Keratinocyte (primary cell): Measurements from ENCODE around the gene PNKD.

Experiments
- EZH2 ChIP-seq: IDR thresholded peaks from one replicate; pipeline ENCODE4 v1.6.1; 2012; ENCODE audit warnings: inconsistent platforms, mild to moderate bottlenecking, low read length, moderate library complexity
- TF ChIP-seq, protein P1 (sequence below), 3 experiments: IDR thresholded peaks in 1 of 3; conservative IDR thresholded peaks in 1 of 3; optimal IDR thresholded peaks in 1 of 3; 2 replicates in 2 of 3; 3 replicates in 1 of 3; pipeline versions ENCODE3 to v1.5.1; 2011; ENCODE audit warnings: low read length in 3 of 3, mild to moderate bottlenecking in 3 of 3, moderate library complexity in 2 of 3, control low read depth in 1 of 3, inconsistent platforms in 1 of 3; ENCODE audit not compliant: insufficient read depth in 2 of 3; ENCODE audit errors: extremely low read depth in 1 of 3

DNA sequence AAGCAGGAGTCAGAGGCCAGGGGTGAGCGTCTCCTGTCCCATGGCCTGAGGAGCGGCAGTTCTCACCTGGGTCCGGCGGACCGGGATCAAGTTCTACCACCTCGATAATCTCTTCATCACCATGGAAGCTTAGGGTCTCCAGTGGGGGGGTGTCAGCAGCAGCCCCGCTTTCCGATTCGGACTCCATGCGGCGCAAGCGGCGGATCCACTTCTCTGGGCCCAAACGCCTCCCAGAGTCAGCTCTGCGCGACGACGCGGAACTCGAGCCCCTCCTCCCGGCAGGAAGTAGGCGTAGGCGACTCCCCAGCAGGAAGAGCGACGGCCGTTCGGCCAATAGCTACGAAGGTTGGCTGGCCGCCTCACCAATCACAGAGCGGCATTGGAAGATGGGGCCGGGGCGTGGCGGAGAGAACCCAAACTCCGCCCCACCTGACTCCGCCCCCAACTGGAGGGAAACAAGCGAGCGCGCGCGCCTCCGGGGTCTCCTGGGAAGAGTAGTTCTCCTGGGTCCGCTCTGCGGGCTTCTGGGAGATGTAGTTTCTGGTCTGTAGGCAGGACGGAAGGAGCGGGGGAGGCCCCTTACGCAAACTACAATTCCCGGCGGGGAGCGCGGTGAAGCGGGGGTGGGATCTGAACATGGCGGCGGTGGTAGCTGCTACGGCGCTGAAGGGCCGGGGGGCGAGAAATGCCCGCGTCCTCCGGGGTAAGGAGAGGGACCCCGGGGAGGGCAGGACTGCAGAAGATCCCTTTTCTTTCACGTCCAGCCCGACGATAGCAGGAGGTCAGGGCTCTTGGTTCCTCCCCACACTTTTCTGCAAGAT, at the start of gene PNKD, which contains the start of gene AAMP:
- TF ChIP-seq, protein P1, sequence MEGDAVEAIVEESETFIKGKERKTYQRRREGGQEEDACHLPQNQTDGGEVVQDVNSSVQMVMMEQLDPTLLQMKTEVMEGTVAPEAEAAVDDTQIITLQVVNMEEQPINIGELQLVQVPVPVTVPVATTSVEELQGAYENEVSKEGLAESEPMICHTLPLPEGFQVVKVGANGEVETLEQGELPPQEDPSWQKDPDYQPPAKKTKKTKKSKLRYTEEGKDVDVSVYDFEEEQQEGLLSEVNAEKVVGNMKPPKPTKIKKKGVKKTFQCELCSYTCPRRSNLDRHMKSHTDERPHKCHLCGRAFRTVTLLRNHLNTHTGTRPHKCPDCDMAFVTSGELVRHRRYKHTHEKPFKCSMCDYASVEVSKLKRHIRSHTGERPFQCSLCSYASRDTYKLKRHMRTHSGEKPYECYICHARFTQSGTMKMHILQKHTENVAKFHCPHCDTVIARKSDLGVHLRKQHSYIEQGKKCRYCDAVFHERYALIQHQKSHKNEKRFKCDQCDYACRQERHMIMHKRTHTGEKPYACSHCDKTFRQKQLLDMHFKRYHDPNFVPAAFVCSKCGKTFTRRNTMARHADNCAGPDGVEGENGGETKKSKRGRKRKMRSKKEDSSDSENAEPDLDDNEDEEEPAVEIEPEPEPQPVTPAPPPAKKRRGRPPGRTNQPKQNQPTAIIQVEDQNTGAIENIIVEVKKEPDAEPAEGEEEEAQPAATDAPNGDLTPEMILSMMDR (optimal IDR thresholded peaks at IDR 0.05 in 1 of 3, IDR thresholded peaks at IDR 0.05 in 1 of 3, conservative IDR thresholded peaks at IDR 0.05 in 1 of 3; ENCODE audit: extremely low read depth in 1 of 3, insufficient read depth in 2 of 3, low read length in 3 of 3): no peak
- no peak for TF ChIP-seq EZH2
